NCI-H2107 treated with DMSO at 0.1 percent for 48 hours (cell line): Measurements from ENCODE around the gene RLN1.
"Not testable (repeated sequence)": the region's sequence is repeated elsewhere in the genome, so short reads cannot be mapped to it uniquely, and the experiment has no call there.

ENCODE experiments used
- DNase-seq: peaks from one replicate; lab custom pipeline; 2025; ENCODE audit not compliant: unreplicated experiment; lab: John Stamatoyannopoulos, UW

The RLN1 gene

DNA sequence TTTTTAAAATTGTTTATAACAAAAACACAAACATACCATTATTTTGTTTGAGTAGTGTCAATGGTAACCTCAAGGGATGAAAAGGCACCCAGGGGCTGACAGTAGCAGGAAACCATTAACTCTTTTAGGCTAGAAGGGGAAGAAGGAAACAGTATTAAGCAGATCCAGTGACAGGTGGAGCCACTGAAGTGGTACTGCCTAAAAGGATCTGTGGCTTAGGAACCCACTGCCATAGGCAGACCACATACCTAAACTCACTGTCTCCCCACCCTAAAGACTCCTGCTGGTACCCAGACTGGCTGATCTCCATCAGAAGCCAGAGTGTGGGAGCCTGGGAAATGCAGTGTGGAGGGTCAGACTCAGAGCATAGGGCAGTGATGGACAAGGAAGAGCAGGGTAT is 13.5 kb downstream of the RLN1 start:
- DNase-seq = no peak

DNA sequence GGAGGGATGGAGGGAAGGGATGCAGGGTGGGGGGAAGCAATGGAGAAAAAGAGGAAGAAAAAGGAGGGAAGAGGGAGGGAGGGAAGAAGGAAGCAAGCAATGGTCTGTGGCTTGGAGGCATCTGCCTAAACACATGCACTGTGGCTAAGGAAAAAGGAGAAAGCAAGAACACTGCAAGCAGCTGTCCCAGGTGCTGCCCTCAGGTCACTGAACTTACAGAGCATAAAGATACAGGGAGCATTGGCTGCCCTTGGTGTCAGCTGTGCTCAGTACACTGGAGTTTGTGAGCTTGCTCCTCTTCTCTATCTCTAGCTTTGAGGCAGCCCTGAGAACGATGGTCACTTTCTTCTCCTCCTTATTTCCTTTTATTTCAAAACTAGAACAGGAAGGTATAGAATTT is 18.1 kb downstream of the RLN1 start:
- DNase-seq = not testable (repeated sequence)

GRCh38 chr9:5321058-5321457 is 18.6 kb downstream of the RLN1 start:
- no peak for DNase-seq

DNA sequence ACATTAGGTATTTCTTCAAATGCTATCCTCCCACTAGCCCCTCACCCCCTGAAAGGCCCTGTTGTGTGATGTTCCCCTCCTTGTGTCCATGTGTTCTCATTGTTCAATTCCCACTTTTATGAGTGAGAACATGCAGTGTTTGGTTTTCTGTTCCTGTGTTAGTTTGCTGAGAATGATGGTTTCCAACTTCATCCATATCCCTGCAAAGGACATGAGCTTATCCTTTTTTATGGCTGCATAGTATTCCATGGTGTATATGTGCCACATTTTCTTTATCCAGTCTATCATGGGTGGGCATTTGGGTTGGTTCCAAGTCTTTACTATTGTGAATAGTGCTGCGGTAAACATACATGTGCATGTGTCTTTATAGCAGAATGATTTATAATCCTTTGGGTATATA is 23.3 kb downstream of the RLN1 start:
- not testable (repeated sequence) for DNase-seq

DNA sequence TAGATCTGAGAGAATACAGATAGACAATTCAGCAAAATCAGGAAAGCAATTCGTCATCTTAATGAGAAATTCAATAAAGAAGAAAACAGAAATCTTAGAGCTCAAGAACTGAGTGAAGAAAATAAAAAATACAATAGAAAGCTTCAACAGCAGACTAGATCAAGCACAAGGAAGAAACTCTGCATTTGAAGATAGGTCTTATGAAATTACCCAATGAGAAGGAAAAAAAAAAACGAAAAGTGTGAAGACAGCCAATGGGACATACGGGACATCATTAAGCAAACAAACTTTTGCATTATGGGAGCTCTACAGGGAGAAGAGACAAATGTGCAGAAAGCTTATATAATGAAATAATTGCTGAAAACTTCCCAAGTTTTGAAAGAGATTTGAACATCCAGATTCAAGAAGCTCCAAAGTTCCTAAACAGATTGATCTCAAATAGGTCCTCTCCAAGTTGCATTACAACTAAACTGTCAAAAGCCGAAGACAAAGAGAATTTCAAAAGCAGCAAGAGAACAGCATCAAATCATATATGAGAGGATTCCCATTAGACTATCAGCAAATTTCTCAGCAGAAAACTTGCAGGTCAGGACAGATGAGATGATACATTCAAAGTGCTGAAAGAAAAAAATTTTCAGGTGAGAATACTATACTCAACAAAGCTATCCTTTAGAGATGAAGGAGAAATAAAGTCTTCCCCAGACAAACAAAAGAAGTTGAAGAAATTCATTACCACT is 24.3 kb downstream of the RLN1 start:
- DNase-seq = no peak

DNA sequence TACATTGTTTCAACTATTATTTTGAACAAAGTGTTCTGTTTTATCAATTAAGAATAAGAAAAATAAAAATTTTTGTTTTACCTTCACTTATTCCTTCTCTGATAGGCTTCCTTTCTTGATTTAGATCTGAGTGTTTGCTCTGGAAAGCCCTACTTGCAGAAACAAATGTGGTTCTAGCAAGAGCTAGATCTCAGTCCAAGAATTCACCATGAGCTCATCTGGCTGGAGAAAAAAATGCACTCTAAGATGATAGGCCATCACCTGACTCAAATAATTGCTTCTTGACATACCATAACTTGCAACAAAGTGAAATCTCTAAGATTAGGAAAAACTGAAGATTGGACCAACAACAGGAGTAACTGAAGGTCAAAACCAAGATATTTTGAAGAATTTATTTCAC is 28.8 kb downstream of the RLN1 start:
- no peak for DNase-seq

- no peak for DNase-seq
Observed at GRCh38 chr9:5305741-5306140, 33.9 kb downstream of the RLN1 start.

DNA sequence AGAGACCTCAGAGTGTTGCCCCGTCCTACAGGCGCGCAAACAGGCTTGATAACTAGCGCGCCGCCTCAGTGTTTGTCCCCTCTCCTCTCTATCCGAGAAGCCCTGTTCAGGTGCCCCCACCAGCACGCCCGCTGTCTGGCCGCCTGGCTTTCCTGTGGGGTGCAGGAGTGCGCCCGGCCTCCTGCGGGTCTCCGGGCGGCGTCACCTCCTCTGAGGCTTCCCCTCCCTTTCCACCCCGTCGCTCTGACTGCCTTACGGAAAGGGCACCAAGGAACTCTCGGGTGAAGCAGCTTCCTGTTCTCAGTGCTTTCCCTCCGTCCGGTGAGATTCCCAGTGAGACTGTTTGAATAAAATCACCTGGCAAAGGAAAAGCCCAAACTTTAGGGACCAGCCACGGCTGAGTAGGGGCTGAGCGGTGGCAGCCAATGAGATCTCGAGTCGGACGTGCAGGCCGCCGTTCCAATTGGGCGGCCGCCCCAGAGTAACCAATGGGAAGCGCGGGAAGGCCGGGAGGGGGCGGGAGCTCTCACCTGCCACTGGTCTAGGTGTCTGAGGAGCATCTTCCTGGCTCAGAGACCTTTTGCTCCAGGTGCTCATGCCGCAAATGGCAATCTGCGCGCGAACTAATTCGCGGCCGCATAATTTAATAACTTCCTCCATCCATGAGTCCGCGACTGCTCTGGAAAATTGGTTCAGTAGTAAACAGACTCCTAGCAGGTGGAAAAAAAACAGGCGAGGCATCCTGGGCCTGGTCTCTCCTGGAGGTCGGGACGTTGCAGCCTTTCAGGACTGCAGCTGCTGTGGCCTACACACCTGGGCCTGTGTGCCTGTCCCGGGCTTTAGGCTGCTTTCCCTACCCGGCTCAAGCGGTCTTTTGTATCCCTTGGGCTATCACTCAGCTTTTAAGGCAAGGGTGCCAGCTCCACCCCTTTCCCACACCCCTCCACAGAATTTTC is 35.6 kb downstream of the RLN1 start, which contains the start of gene RLN2:
Gene RLN2, minus strand, starts transcription at position 877 of the 956 bp plus-strand sequence. Its CDS starts 136 bp downstream, at position 741.
- DNase-seq = not testable (repeated sequence)

GRCh38 chr9:5301544-5301943 is 38.1 kb downstream of the RLN1 start:
- no peak for DNase-seq

- DNase-seq = no peak
Observed at GRCh38 chr9:5292141-5292540, 47.5 kb downstream of the RLN1 start.

- DNase-seq = no peak
Observed at GRCh38 chr9:5288591-5288990, 51.1 kb downstream of the RLN1 start.

DNA sequence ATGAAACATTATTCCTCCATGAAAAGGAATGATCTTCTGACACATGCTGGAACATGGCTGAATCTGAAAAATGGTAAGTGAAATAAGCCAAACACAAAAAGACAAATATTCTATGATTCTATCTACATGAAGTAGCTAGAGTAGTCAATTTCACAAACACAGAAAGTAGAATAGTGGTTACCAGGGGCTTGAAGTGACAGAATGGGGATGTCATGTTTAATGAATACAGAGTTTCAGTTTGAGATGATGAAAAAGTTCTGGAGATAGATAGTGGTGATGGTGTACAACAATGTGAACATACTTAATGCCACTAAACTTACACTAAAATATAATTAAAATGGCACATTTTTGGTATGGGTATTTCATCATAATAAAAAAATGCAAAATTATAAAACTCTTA is 53.4 kb downstream of the RLN1 start:
- no peak for DNase-seq
